Measurements from ENCODE around the gene PIR. TPM values are rescaled to one million over a fixed set of nuclear protein-coding genes. Genes with fewer than 3 reads are reported as not detected.

Gene PIR
- total RNA-seq, 1 experiment from 2014 or later, result 17.1 TPM

- TF ChIP-seq, protein P1, sequence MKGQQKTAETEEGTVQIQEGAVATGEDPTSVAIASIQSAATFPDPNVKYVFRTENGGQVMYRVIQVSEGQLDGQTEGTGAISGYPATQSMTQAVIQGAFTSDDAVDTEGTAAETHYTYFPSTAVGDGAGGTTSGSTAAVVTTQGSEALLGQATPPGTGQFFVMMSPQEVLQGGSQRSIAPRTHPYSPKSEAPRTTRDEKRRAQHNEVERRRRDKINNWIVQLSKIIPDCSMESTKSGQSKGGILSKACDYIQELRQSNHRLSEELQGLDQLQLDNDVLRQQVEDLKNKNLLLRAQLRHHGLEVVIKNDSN (CRISPR knock-in tag; IDR thresholded peaks at IDR 0.05), result no peak
- TF ChIP-seq FOXP1 (CRISPR knock-in tag; IDR thresholded peaks at IDR 0.05; ENCODE audit: borderline replicate concordance), result no peak
- TF ChIP-seq ZNF317 (CRISPR knock-in tag; IDR thresholded peaks at IDR 0.05; ENCODE audit: borderline replicate concordance, low read depth), result no peak
- TF ChIP-seq OVOL2 (CRISPR knock-in tag; IDR thresholded peaks at IDR 0.05; ENCODE audit: borderline replicate concordance), result no peak
Measured at GRCh38 chrX:15437724-15438123, 55.4 kb downstream of the PIR start (continued).

- no peaks in the 10 kb centered on the region for H3K4me1 Mint-ChIP-seq
- ATAC-seq, result no peak
- POLR2A ChIA-PET, result no interaction called here
- peaks cover 5% of the 10 kb centered on the region; the same call in 1 of the 2 replicates for H3K27me3 Mint-ChIP-seq (ENCODE audit: low read depth)
- no peak for DNase-seq (ENCODE audit: low spot score)
- no peaks in the 10 kb centered on the region for H3K9me3 Mint-ChIP-seq
- CTCF ChIA-PET, result no interaction called here
- no peaks in the 10 kb centered on the region for H3K36me3 Mint-ChIP-seq
- no peak overlapping the region for H3K27ac Mint-ChIP-seq
- no peak overlapping the region for H3K4me3 Mint-ChIP-seq
- TF ChIP-seq PRRX2 (CRISPR knock-in tag; IDR thresholded peaks at IDR 0.05), result no peak
- TF ChIP-seq SOX15 (CRISPR knock-in tag; IDR thresholded peaks at IDR 0.05), result no peak
- no peak for TF ChIP-seq OVOL2 (CRISPR knock-in tag; IDR thresholded peaks at IDR 0.05; ENCODE audit: borderline replicate concordance)
- no peak for TF ChIP-seq CTCF (IDR thresholded peaks at IDR 0.05)
- TF ChIP-seq, protein P2, sequence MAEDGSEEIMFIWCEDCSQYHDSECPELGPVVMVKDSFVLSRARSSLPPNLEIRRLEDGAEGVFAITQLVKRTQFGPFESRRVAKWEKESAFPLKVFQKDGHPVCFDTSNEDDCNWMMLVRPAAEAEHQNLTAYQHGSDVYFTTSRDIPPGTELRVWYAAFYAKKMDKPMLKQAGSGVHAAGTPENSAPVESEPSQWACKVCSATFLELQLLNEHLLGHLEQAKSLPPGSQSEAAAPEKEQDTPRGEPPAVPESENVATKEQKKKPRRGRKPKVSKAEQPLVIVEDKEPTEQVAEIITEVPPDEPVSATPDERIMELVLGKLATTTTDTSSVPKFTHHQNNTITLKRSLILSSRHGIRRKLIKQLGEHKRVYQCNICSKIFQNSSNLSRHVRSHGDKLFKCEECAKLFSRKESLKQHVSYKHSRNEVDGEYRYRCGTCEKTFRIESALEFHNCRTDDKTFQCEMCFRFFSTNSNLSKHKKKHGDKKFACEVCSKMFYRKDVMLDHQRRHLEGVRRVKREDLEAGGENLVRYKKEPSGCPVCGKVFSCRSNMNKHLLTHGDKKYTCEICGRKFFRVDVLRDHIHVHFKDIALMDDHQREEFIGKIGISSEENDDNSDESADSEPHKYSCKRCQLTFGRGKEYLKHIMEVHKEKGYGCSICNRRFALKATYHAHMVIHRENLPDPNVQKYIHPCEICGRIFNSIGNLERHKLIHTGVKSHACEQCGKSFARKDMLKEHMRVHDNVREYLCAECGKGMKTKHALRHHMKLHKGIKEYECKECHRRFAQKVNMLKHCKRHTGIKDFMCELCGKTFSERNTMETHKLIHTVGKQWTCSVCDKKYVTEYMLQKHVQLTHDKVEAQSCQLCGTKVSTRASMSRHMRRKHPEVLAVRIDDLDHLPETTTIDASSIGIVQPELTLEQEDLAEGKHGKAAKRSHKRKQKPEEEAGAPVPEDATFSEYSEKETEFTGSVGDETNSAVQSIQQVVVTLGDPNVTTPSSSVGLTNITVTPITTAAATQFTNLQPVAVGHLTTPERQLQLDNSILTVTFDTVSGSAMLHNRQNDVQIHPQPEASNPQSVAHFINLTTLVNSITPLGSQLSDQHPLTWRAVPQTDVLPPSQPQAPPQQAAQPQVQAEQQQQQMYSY (CRISPR knock-in tag; IDR thresholded peaks at IDR 0.05), result no peak
- no peak for TF ChIP-seq ZNF138 (CRISPR knock-in tag; conservative IDR thresholded peaks at IDR 0.05)
- TF ChIP-seq, protein P3, sequence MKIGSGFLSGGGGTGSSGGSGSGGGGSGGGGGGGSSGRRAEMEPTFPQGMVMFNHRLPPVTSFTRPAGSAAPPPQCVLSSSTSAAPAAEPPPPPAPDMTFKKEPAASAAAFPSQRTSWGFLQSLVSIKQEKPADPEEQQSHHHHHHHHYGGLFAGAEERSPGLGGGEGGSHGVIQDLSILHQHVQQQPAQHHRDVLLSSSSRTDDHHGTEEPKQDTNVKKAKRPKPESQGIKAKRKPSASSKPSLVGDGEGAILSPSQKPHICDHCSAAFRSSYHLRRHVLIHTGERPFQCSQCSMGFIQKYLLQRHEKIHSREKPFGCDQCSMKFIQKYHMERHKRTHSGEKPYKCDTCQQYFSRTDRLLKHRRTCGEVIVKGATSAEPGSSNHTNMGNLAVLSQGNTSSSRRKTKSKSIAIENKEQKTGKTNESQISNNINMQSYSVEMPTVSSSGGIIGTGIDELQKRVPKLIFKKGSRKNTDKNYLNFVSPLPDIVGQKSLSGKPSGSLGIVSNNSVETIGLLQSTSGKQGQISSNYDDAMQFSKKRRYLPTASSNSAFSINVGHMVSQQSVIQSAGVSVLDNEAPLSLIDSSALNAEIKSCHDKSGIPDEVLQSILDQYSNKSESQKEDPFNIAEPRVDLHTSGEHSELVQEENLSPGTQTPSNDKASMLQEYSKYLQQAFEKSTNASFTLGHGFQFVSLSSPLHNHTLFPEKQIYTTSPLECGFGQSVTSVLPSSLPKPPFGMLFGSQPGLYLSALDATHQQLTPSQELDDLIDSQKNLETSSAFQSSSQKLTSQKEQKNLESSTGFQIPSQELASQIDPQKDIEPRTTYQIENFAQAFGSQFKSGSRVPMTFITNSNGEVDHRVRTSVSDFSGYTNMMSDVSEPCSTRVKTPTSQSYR (CRISPR knock-in tag; IDR thresholded peaks at IDR 0.05), result no peak
- TF ChIP-seq TP53 (CRISPR knock-in tag; IDR thresholded peaks at IDR 0.05), result no peak
- TF ChIP-seq ESRRA (CRISPR knock-in tag; IDR thresholded peaks at IDR 0.05; ENCODE audit: borderline replicate concordance), result no peak
- no peak for TF ChIP-seq RORB (CRISPR knock-in tag; IDR thresholded peaks at IDR 0.05)
- TF ChIP-seq RELA (CRISPR knock-in tag; IDR thresholded peaks at IDR 0.05; ENCODE audit: borderline replicate concordance), result no peak
- TF ChIP-seq MYBL2 (CRISPR knock-in tag; IDR thresholded peaks at IDR 0.05), result no peak
- no peak for TF ChIP-seq TCF7 (CRISPR knock-in tag; IDR thresholded peaks at IDR 0.05; ENCODE audit: low read depth)
- TF ChIP-seq, protein P4, sequence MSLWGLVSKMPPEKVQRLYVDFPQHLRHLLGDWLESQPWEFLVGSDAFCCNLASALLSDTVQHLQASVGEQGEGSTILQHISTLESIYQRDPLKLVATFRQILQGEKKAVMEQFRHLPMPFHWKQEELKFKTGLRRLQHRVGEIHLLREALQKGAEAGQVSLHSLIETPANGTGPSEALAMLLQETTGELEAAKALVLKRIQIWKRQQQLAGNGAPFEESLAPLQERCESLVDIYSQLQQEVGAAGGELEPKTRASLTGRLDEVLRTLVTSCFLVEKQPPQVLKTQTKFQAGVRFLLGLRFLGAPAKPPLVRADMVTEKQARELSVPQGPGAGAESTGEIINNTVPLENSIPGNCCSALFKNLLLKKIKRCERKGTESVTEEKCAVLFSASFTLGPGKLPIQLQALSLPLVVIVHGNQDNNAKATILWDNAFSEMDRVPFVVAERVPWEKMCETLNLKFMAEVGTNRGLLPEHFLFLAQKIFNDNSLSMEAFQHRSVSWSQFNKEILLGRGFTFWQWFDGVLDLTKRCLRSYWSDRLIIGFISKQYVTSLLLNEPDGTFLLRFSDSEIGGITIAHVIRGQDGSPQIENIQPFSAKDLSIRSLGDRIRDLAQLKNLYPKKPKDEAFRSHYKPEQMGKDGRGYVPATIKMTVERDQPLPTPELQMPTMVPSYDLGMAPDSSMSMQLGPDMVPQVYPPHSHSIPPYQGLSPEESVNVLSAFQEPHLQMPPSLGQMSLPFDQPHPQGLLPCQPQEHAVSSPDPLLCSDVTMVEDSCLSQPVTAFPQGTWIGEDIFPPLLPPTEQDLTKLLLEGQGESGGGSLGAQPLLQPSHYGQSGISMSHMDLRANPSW (CRISPR knock-in tag; conservative IDR thresholded peaks at IDR 0.05; ENCODE audit: low read depth), result no peak
- TF ChIP-seq AFF4 (CRISPR knock-in tag; IDR thresholded peaks at IDR 0.05; ENCODE audit: borderline replicate concordance), result no peak
Measured at GRCh38 chrX:15435836-15436619, 57.1 kb downstream of the PIR start.

Measured in WTC11 (cell line).